ENCODE results near the gene BLOC1S4.

The BLOC1S4 gene

DNA sequence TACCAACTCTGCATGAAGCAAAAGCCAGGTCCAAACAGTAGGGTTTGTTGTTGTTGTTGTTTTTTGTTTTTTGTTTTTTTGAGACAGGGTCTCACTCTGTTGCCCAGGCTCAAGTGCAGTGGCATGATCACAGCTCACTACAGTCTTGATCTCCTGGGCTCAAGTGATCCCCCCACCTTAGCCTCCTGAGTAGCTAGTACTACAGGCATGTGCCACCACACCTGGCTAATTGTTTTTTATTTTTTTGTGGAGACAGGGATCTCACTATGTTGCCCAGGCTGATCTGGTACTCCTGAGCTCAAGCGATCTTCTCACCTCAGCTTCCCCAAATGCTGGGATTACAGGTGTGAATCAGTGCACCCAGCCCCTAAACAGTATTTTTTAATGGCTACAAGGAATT is 16.1 kb upstream of the BLOC1S4 start:
- TF ChIP-seq, protein P1, sequence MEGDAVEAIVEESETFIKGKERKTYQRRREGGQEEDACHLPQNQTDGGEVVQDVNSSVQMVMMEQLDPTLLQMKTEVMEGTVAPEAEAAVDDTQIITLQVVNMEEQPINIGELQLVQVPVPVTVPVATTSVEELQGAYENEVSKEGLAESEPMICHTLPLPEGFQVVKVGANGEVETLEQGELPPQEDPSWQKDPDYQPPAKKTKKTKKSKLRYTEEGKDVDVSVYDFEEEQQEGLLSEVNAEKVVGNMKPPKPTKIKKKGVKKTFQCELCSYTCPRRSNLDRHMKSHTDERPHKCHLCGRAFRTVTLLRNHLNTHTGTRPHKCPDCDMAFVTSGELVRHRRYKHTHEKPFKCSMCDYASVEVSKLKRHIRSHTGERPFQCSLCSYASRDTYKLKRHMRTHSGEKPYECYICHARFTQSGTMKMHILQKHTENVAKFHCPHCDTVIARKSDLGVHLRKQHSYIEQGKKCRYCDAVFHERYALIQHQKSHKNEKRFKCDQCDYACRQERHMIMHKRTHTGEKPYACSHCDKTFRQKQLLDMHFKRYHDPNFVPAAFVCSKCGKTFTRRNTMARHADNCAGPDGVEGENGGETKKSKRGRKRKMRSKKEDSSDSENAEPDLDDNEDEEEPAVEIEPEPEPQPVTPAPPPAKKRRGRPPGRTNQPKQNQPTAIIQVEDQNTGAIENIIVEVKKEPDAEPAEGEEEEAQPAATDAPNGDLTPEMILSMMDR (IDR thresholded peaks at IDR 0.05; ENCODE audit: low read depth, low read length), result no peak

DNA sequence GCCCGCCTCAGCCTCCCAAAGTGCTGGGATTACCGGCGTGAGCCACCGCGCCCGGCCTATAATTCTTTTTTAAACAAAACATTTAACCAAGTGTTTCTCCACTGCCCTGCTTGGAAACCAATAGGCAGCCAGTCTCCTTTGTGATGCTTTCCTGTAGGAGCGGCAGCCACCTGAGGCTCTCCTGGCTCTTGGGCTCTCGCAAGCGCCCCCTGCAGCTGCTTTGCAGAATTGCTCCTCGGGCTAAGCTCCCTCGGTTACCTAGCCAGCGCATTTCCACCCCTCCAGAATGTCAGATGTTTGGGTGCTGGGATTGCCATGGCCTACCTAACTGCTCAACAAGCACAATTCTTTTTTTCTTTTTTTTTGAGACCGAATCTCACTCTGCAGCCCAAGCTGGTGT is 14.6 kb upstream of the BLOC1S4 start:
- TF ChIP-seq, protein P1 (IDR thresholded peaks at IDR 0.05; ENCODE audit: low read depth, low read length), result peak; percentile 15
- no peak for DNase-seq (ENCODE audit: extremely low read depth, low read depth)

More for the DNA sequence above, 16.1 kb upstream of the BLOC1S4 start:
- DNase-seq (ENCODE audit: extremely low read depth, low read depth), result no peak

DNA sequence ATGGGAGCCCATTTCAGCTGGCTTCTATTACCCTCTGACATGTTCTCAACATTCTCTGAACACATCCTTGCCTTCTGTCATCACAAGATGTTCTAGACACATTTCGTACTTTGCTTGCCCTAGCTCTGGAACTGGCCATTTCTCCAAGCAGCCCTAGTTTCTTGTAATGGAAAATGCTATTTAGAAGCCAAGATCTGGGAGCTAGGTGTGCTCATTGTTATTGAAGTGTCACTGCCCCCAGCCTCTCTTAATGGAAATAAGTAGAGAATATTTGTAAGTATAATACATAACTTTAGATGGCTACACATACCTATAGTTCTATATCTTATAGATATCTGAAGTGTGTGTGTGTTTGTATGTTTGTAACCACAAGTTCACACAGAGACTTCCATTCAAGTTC is 13.2 kb upstream of the BLOC1S4 start:
- DNase-seq (ENCODE audit: extremely low read depth, low read depth), result no peak
- TF ChIP-seq, protein P1 (IDR thresholded peaks at IDR 0.05; ENCODE audit: low read depth, low read length), result no peak

DNA sequence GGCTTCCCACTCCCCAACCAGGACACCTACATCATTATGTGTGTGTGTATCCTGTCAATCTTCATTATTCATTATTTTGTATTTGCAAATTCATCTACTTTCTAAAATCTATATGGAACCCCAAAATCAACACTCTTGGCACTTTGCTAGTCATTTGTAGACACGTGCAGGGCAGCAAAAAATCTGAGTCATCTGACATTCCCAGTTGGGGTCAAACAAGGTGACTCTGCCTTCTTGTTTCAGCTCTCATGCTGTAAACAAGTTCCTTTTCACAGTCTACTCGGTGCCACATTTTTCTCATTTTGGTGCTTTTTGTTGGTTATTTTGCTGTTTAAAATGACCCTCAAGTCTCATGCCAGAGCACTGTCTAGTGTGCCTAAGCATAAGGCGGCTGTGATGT is 12.2 kb upstream of the BLOC1S4 start:
- DNase-seq (ENCODE audit: extremely low read depth, low read depth), result no peak
- TF ChIP-seq, protein P1 (IDR thresholded peaks at IDR 0.05; ENCODE audit: low read depth, low read length), result no peak

DNA sequence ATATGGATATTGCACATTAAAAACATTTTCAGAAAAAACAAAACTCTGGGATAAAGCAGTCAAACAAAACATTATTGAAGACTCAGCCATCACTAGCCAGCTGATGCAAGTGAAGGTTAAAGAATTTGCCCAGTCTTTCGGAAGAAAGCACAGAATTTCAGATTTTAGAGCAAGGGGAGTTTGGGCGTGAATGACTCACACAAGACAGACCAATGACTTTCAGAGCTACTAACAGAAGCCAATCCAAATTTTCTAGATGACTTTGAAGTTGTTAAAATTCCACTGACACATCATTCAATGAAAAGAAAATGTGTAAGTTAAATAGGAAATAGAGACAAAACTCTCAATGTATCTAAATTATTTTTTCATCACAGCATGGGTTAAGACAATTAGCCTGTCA is 10.3 kb upstream of the BLOC1S4 start:
- no peak for DNase-seq (ENCODE audit: extremely low read depth, low read depth)
- TF ChIP-seq, protein P1 (IDR thresholded peaks at IDR 0.05; ENCODE audit: low read depth, low read length), result no peak

DNA sequence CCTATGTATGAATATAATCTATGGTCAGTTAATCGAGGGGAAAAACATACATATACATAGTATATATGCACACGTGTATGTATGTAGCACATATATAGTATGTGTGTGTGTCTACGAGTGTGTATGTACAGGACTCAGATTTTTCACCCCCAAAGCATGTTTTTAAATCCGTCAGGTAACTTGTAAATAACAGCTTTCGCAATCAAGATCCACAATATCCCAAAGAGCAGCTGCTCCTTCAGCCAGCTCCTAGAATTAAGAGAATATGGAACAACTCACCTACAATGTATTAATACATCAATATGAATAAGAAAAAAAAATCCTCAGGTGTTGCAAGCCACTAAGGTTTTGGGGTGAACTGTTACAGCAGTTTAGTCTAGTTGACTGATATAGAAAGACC is 9.8 kb upstream of the BLOC1S4 start:
- TF ChIP-seq, protein P1 (IDR thresholded peaks at IDR 0.05; ENCODE audit: low read depth, low read length), result no peak
- no peak for DNase-seq (ENCODE audit: extremely low read depth, low read depth)

DNA sequence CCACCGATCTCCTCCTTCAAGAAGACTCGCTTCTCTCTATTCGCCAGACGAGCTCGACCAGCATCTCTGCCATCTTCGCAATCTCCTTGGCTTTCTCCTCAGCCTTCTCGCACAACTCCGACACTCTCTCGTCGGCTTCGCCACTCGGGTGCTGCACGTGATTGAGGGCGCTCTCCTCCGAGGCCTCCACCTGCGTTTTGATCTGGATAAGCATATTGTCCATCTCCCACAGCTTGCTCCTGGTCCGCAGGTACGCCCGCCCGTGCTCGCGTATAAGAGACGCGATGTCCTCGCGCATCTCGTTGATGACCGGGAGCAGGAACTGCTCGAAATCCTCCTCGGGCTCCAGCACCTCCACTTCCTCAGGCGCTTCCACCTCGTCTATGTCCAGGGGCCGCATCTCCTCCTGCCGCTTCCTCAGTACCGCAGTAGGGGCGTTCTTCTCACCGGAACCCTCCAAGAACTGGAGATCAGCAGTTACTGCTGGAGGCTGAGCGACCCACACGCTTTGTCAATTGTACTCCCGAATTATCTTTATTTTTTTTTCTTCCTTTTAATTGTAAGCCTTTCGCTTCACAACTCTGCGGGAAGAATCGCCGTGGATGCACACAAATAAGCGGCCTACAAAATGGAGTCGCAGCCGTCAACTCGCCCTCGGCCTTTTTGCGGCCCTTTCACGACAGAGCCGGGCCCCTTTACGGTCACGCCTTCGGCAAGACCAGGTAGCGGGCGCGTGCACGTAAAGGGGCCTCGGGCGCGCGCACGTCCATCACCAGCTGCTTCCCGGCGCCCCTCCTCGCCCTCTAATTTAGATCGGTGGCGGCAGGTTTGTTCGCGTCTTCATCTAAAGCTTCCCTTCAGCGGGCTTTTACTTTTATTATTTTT is 6.5 kb upstream of the BLOC1S4 start, which contains the start of gene MRFAP1L1:
MRFAP1L1 (minus strand) TSS at position 636 of the 885 bp plus-strand sequence; CDS start at position 400, 236 bp downstream.
- TF ChIP-seq, protein P1 (IDR thresholded peaks at IDR 0.05; ENCODE audit: low read depth, low read length), result no peak; the same call in 1 of the 2 replicates
- DNase-seq (ENCODE audit: extremely low read depth, low read depth), result peak; percentile 90
